ENCODE measurements around the gene MYL12B.

Gene MYL12B

DNA sequence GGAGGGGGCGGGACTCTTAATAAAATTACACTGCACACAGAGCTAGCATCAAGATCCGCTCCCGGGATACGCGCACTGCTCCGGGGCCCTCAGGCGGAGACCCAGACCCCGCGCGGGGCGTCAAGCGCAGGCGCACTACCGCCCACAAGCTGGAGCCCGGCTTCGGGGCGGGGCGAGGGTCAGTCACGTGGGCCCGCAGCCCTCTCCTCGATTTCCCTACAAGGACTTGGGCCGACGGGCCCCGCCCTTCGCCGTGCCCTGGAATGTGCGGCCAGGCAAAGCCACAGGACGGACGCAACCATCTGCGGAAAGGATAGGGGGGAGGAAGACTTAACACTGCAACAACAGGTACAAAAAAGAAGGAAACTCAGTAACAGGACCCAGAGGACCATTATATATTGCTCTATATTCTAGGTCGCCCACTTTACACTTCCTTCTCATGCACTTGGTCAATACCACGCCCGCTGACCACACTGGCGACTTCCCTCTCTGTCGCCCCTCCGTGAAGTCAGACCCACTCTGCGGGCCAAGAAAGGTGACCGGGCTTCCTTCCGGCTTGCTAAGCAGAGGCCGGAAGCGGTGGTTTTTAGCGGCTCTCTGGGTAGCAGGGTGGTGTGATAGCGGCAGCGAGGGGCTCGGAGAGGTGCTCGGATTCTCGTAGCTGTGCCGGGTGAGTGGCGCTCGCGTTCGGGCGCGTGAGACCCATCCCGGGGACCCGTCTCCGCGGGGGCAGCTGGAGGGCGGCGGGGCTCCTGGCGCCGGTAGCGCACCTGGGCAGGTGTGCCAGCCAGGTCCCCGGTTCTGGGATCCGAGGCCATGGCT is 14.5 kb upstream of the MYL12B start, which contains the start of gene MYL12A (continued):
- TF ChIP-seq ZNF280C (tag by site-specific recombination; IDR thresholded peaks at IDR 0.05) (no peak), ZNF701 (tag by site-specific recombination; IDR thresholded peaks at IDR 0.05) (no peak), ZNF585B (tag by site-specific recombination; IDR thresholded peaks at IDR 0.05) (no peak), TRIM28 (IDR thresholded peaks at IDR 0.05; ENCODE audit: borderline replicate concordance, low read length) (no peak), ZNF473 (tag by site-specific recombination; IDR thresholded peaks at IDR 0.05) (no peak), SP3 (tag by site-specific recombination; IDR thresholded peaks at IDR 0.05) (peak; percentile 90), ZNF510 (tag by site-specific recombination; IDR thresholded peaks at IDR 0.05; ENCODE audit: insufficient replicate concordance) (no peak), PRDM1 (tag by site-specific recombination; IDR thresholded peaks at IDR 0.05) (no peak), ZNF629 (tag by site-specific recombination; IDR thresholded peaks at IDR 0.05) (peak; percentile 82), SP2 (tag by site-specific recombination; IDR thresholded peaks at IDR 0.05) (peak; percentile 80), ZSCAN5A (tag by site-specific recombination; IDR thresholded peaks at IDR 0.05) (no peak), ZBTB21 (tag by site-specific recombination; IDR thresholded peaks at IDR 0.05) (peak; percentile 79), ZNF280D (tag by site-specific recombination; IDR thresholded peaks at IDR 0.05) (peak; percentile 74; the same call in 1 of the 2 replicates), ZNF48 (tag by site-specific recombination; IDR thresholded peaks at IDR 0.05) (no peak), ZNF146 (tag by site-specific recombination; IDR thresholded peaks at IDR 0.05) (no peak), ZNF292 (tag by site-specific recombination; IDR thresholded peaks at IDR 0.05; ENCODE audit: borderline replicate concordance, low read depth) (no peak), ZNF174 (tag by site-specific recombination; IDR thresholded peaks at IDR 0.05) (no peak), ZNF23 (tag by site-specific recombination; IDR thresholded peaks at IDR 0.05; ENCODE audit: borderline replicate concordance) (no peak), ZSCAN16 (tag by site-specific recombination; IDR thresholded peaks at IDR 0.05) (no peak), BCL11B (tag by site-specific recombination; IDR thresholded peaks at IDR 0.05; ENCODE audit: low read depth) (peak; percentile 77; the same call in 1 of the 2 replicates), ZNF549 (tag by site-specific recombination; IDR thresholded peaks at IDR 0.05) (no peak), ZNF2 (tag by site-specific recombination; IDR thresholded peaks at IDR 0.05) (peak; percentile 50; the same call in 1 of the 2 replicates), ZNF366 (tag by site-specific recombination; conservative IDR thresholded peaks at IDR 0.05) (no peak), ZNF416 (tag by site-specific recombination; IDR thresholded peaks at IDR 0.05) (no peak), ZNF571 (tag by site-specific recombination; IDR thresholded peaks at IDR 0.05) (no peak), ZNF169 (tag by site-specific recombination; IDR thresholded peaks at IDR 0.05) (no peak), KLF7 (tag by site-specific recombination; IDR thresholded peaks at IDR 0.05; ENCODE audit: borderline replicate concordance) (peak; percentile 80; the same call in 1 of the 2 replicates), ZNF350 (tag by site-specific recombination; IDR thresholded peaks at IDR 0.05) (no peak)
- TF ChIP-seq, protein P1, sequence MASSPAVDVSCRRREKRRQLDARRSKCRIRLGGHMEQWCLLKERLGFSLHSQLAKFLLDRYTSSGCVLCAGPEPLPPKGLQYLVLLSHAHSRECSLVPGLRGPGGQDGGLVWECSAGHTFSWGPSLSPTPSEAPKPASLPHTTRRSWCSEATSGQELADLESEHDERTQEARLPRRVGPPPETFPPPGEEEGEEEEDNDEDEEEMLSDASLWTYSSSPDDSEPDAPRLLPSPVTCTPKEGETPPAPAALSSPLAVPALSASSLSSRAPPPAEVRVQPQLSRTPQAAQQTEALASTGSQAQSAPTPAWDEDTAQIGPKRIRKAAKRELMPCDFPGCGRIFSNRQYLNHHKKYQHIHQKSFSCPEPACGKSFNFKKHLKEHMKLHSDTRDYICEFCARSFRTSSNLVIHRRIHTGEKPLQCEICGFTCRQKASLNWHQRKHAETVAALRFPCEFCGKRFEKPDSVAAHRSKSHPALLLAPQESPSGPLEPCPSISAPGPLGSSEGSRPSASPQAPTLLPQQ (tag by site-specific recombination; IDR thresholded peaks at IDR 0.05) = peak; percentile 82
- TF ChIP-seq, protein P2, sequence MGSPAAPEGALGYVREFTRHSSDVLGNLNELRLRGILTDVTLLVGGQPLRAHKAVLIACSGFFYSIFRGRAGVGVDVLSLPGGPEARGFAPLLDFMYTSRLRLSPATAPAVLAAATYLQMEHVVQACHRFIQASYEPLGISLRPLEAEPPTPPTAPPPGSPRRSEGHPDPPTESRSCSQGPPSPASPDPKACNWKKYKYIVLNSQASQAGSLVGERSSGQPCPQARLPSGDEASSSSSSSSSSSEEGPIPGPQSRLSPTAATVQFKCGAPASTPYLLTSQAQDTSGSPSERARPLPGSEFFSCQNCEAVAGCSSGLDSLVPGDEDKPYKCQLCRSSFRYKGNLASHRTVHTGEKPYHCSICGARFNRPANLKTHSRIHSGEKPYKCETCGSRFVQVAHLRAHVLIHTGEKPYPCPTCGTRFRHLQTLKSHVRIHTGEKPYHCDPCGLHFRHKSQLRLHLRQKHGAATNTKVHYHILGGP (tag by site-specific recombination; IDR thresholded peaks at IDR 0.05) = no peak

All from HEK293 (cell line).